Measurements from ENCODE around the gene CD302.

- TF ChIP-seq, protein P1, sequence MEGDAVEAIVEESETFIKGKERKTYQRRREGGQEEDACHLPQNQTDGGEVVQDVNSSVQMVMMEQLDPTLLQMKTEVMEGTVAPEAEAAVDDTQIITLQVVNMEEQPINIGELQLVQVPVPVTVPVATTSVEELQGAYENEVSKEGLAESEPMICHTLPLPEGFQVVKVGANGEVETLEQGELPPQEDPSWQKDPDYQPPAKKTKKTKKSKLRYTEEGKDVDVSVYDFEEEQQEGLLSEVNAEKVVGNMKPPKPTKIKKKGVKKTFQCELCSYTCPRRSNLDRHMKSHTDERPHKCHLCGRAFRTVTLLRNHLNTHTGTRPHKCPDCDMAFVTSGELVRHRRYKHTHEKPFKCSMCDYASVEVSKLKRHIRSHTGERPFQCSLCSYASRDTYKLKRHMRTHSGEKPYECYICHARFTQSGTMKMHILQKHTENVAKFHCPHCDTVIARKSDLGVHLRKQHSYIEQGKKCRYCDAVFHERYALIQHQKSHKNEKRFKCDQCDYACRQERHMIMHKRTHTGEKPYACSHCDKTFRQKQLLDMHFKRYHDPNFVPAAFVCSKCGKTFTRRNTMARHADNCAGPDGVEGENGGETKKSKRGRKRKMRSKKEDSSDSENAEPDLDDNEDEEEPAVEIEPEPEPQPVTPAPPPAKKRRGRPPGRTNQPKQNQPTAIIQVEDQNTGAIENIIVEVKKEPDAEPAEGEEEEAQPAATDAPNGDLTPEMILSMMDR (IDR thresholded peaks at IDR 0.05): no peak
- TF ChIP-seq POLR2A (IDR thresholded peaks at IDR 0.05; ENCODE audit: low read length) (no peak), TP53 (CRISPR knock-in tag; IDR thresholded peaks at IDR 0.05) (no peak), JUN (IDR thresholded peaks at IDR 0.05) (no peak), RFX5 (IDR thresholded peaks at IDR 0.05) (no peak), MAFK (IDR thresholded peaks at IDR 0.05; ENCODE audit: partially characterized antibody) (no peak), BHLHE40 (IDR thresholded peaks at IDR 0.05; ENCODE audit: low read depth, low read length) (no peak)
- TF ChIP-seq, protein P2, sequence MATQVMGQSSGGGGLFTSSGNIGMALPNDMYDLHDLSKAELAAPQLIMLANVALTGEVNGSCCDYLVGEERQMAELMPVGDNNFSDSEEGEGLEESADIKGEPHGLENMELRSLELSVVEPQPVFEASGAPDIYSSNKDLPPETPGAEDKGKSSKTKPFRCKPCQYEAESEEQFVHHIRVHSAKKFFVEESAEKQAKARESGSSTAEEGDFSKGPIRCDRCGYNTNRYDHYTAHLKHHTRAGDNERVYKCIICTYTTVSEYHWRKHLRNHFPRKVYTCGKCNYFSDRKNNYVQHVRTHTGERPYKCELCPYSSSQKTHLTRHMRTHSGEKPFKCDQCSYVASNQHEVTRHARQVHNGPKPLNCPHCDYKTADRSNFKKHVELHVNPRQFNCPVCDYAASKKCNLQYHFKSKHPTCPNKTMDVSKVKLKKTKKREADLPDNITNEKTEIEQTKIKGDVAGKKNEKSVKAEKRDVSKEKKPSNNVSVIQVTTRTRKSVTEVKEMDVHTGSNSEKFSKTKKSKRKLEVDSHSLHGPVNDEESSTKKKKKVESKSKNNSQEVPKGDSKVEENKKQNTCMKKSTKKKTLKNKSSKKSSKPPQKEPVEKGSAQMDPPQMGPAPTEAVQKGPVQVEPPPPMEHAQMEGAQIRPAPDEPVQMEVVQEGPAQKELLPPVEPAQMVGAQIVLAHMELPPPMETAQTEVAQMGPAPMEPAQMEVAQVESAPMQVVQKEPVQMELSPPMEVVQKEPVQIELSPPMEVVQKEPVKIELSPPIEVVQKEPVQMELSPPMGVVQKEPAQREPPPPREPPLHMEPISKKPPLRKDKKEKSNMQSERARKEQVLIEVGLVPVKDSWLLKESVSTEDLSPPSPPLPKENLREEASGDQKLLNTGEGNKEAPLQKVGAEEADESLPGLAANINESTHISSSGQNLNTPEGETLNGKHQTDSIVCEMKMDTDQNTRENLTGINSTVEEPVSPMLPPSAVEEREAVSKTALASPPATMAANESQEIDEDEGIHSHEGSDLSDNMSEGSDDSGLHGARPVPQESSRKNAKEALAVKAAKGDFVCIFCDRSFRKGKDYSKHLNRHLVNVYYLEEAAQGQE (IDR thresholded peaks at IDR 0.05): no peak
- TF ChIP-seq, protein P3, sequence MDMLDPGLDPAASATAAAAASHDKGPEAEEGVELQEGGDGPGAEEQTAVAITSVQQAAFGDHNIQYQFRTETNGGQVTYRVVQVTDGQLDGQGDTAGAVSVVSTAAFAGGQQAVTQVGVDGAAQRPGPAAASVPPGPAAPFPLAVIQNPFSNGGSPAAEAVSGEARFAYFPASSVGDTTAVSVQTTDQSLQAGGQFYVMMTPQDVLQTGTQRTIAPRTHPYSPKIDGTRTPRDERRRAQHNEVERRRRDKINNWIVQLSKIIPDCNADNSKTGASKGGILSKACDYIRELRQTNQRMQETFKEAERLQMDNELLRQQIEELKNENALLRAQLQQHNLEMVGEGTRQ (IDR thresholded peaks at IDR 0.05): no peak
These were observed 5.4 kb upstream of the CD302 start for GRCh38 chr2:159803235-159803962.
